ENCODE results near the gene TSR1.

DNA sequence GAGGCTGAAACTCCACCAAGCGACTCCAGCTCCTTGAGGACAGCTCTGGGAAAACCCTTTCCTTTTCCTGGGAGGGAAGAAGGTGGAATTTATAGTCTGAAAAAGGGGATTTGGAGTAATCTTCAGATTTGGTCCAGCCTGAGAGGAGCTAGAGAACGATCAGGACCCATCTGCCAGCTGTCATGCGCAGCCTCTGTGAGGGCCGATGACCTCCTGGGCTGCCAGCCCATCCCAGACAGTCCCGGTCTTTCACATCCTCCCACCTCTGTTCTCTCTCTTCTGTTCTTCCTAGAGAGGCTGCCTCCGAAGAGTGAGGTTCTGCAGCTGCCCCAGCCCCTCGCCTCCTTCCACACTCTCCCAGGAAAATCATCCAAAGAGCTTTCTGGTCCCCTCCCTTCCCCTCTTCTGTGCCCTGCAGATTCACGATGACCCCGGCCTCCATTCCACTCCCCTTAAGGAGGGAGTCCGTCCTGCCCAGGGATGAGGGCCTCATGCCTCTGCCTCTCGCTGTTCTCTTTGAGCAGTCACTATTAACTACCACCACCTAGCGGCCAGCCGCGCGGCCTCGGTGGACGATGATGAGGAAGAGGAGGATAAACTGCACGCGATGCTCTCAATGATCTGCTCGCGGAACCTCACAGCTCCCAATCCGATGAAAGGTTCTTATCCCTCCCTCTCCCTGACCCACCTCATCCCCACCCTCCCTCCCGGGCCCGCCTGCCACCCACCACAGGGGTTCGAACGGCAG, 30.7 kb upstream of the TSR1 start:
- TF ChIP-seq, protein P1, sequence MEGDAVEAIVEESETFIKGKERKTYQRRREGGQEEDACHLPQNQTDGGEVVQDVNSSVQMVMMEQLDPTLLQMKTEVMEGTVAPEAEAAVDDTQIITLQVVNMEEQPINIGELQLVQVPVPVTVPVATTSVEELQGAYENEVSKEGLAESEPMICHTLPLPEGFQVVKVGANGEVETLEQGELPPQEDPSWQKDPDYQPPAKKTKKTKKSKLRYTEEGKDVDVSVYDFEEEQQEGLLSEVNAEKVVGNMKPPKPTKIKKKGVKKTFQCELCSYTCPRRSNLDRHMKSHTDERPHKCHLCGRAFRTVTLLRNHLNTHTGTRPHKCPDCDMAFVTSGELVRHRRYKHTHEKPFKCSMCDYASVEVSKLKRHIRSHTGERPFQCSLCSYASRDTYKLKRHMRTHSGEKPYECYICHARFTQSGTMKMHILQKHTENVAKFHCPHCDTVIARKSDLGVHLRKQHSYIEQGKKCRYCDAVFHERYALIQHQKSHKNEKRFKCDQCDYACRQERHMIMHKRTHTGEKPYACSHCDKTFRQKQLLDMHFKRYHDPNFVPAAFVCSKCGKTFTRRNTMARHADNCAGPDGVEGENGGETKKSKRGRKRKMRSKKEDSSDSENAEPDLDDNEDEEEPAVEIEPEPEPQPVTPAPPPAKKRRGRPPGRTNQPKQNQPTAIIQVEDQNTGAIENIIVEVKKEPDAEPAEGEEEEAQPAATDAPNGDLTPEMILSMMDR (IDR thresholded peaks at IDR 0.05), result peak in 1 of 6 experiments; percentile 3
- no peak for TF ChIP-seq POLR2A (IDR thresholded peaks at IDR 0.05)

All from adrenal gland (tissue), 5 donors.